ENCODE data around the gene TRIP10.

DNA sequence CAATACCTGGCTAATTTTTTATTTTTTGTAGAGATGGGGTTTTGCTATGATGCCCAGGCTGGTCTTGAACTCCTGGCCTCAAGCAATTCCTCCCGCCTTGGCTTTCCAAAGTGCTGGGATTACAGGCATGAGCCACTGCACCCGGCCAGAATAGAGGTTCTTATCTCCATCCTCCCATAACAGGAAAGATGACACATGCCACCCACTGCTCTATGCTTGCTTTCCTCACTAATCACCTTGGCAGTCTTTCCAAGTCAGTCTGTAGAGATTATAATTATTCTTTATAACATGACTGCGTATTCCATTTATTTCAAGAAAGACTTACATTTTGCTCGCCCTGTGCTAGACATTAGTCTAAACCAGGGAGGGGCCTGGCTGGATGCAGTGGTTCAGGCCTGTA lies 39.7 kb downstream of the TRIP10 start:
- TF ChIP-seq, protein P1, sequence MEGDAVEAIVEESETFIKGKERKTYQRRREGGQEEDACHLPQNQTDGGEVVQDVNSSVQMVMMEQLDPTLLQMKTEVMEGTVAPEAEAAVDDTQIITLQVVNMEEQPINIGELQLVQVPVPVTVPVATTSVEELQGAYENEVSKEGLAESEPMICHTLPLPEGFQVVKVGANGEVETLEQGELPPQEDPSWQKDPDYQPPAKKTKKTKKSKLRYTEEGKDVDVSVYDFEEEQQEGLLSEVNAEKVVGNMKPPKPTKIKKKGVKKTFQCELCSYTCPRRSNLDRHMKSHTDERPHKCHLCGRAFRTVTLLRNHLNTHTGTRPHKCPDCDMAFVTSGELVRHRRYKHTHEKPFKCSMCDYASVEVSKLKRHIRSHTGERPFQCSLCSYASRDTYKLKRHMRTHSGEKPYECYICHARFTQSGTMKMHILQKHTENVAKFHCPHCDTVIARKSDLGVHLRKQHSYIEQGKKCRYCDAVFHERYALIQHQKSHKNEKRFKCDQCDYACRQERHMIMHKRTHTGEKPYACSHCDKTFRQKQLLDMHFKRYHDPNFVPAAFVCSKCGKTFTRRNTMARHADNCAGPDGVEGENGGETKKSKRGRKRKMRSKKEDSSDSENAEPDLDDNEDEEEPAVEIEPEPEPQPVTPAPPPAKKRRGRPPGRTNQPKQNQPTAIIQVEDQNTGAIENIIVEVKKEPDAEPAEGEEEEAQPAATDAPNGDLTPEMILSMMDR (IDR thresholded peaks at IDR 0.05) = no peak
- no peak for TF ChIP-seq POLR2A (IDR thresholded peaks at IDR 0.05)
